ENCODE results near the gene STXBP2.
A peak's percentile ranks its signal among the peaks of the same experiment; 100 is the strongest.

Gene STXBP2

GRCh38 chr19:7679771-7680605 lies 43.1 kb downstream of the STXBP2 start:
- no peak for DNase-seq (ENCODE audit: low spot score)

GRCh38 chr19:7680606-7681339 lies 43.9 kb downstream of the STXBP2 start, which contains the start of gene TRAPPC5:
Gene TRAPPC5, plus strand, starts transcription at chr19:7680833. Its CDS starts 1,421 bp downstream, at chr19:7682254.
- DNase-seq (ENCODE audit: low spot score) = peak; percentile 80

GRCh38 chr19:7681340-7682174 lies 44.6 kb downstream of the STXBP2 start:
- DNase-seq (ENCODE audit: low spot score) = peak; percentile 49

GRCh38 chr19:7682175-7682855 lies 45.4 kb downstream of the STXBP2 start:
- DNase-seq (ENCODE audit: low spot score) = no peak

GRCh38 chr19:7685546-7686445 lies 48.9 kb downstream of the STXBP2 start:
- no peak for DNase-seq (ENCODE audit: low spot score)

GRCh38 chr19:7687177-7687576 lies 50.3 kb downstream of the STXBP2 start:
- no peak for DNase-seq (ENCODE audit: low spot score)

- DNase-seq (ENCODE audit: low spot score) = no peak
Observed at GRCh38 chr19:7689165-7689564, 52.3 kb downstream of the STXBP2 start.

- DNase-seq (ENCODE audit: low spot score) = no peak
Observed at GRCh38 chr19:7690779-7691258, 53.9 kb downstream of the STXBP2 start.

GRCh38 chr19:7691497-7691896 lies 54.6 kb downstream of the STXBP2 start:
- DNase-seq (ENCODE audit: low spot score) = no peak

- no peak for DNase-seq (ENCODE audit: low spot score)
Observed at GRCh38 chr19:7692417-7693088, 55.6 kb downstream of the STXBP2 start.

- no peak for DNase-seq (ENCODE audit: low spot score)
Observed at GRCh38 chr19:7694499-7694898, 57.6 kb downstream of the STXBP2 start.

All from RKO (cell line).